ENCODE results near the gene ABCC1.
A peak's percentile ranks its signal among the peaks of the same experiment; 100 is the strongest.
"Not testable (repeated sequence)": the region's sequence is repeated elsewhere in the genome, so short reads cannot be mapped to it uniquely, and the experiment has no call there.

The ABCC1 gene

GRCh38 chr16:16171332-16171919 lies 222.0 kb downstream of the ABCC1 start:
- no peak overlapping the region for H3K4me3 ChIP-seq (replicated peaks; ENCODE audit: low read depth, low read length)
- no peak for DNase-seq (ENCODE audit: low read depth)
- no peak for TF ChIP-seq CTCF (IDR thresholded peaks at IDR 0.05; ENCODE audit: low read length, missing control alignments)

- no peak for DNase-seq (ENCODE audit: low read depth)
- TF ChIP-seq CTCF (IDR thresholded peaks at IDR 0.05; ENCODE audit: low read length, missing control alignments): no peak
These were observed 223.6 kb downstream of the ABCC1 start for GRCh38 chr16:16172991-16173390.

GRCh38 chr16:16175296-16175695 lies 225.9 kb downstream of the ABCC1 start:
- no peak for DNase-seq (ENCODE audit: low read depth)
- no peak for TF ChIP-seq CTCF (IDR thresholded peaks at IDR 0.05; ENCODE audit: low read length, missing control alignments)

More at GRCh38 chr16:16172991-16173390, 223.6 kb downstream of the ABCC1 start:
- no peak overlapping the region for H3K4me3 ChIP-seq (replicated peaks; ENCODE audit: low read depth, low read length)

GRCh38 chr16:16176328-16176727 lies 226.9 kb downstream of the ABCC1 start:
- TF ChIP-seq CTCF (IDR thresholded peaks at IDR 0.05; ENCODE audit: low read length, missing control alignments): no peak
- no peak overlapping the region for H3K4me3 ChIP-seq (replicated peaks; ENCODE audit: low read depth, low read length)
- no peak for DNase-seq (ENCODE audit: low read depth)

More at GRCh38 chr16:16175296-16175695, 225.9 kb downstream of the ABCC1 start:
- H3K4me3 ChIP-seq (replicated peaks; ENCODE audit: low read depth, low read length): no peak overlapping the region

GRCh38 chr16:16178455-16179162 lies 229.2 kb downstream of the ABCC1 start:
- DNase-seq (ENCODE audit: low read depth): no peak
- no peak overlapping the region for H3K4me3 ChIP-seq (replicated peaks; ENCODE audit: low read depth, low read length)
- no peak for TF ChIP-seq CTCF (IDR thresholded peaks at IDR 0.05; ENCODE audit: low read length, missing control alignments)

GRCh38 chr16:16181748-16182147 lies 232.3 kb downstream of the ABCC1 start:
- peak; percentile 12 for DNase-seq (ENCODE audit: low read depth)
- H3K4me3 ChIP-seq (replicated peaks; ENCODE audit: low read depth, low read length): not testable (repeated sequence)

- no peak for DNase-seq (ENCODE audit: low read depth)
- no peak overlapping the region for H3K4me3 ChIP-seq (replicated peaks; ENCODE audit: low read depth, low read length)
- TF ChIP-seq CTCF (IDR thresholded peaks at IDR 0.05; ENCODE audit: low read length, missing control alignments): no peak
These were observed 233.5 kb downstream of the ABCC1 start for GRCh38 chr16:16182918-16183317.
